SK-N-SH treated with all-trans-retinoic acid at 6 μM for 48 hours (cell line): Measurements from ENCODE around the gene HSD11B1.

Source experiments
- ATAC-seq: fragments of 200-7000 bp; cut with Tn5 transposase; 3 replicates; pipeline ENCODE4 v1.9.1; 2020; ENCODE audit warnings: mild to moderate bottlenecking, moderate library complexity
- ARNTL ChIP-seq: fragments of 450-650 bp; formaldehyde crosslinking; IDR thresholded peaks from 2 replicates; pipeline ENCODE4 v1.5.0; 2020; ENCODE audit warnings: low read depth, mild to moderate bottlenecking, moderate library complexity, borderline replicate concordance
- BACH2 ChIP-seq: fragments of 250-450 bp; sonication (Bioruptor Pico); IDR thresholded peaks from 2 replicates; pipeline ENCODE4 v1.9.0; 2021; ENCODE audit warnings: mild to moderate bottlenecking, borderline replicate concordance
- ESRRG ChIP-seq: fragments of 250-450 bp; sonication (Bioruptor Pico); IDR thresholded peaks from 2 replicates; pipeline ENCODE4 v1.6.1; 2021; ENCODE audit warnings: mild to moderate bottlenecking
- GLIS3 ChIP-seq: fragments of 250-450 bp; sonication (Bioruptor Pico); IDR thresholded peaks from 2 replicates; pipeline ENCODE4 v1.5.0; 2020; ENCODE audit warnings: mild to moderate bottlenecking, moderate library complexity
- OSR1 ChIP-seq: fragments of 250-450 bp; sonication (Bioruptor Pico); IDR thresholded peaks from 2 replicates; pipeline ENCODE4 v1.8.0; 2022; ENCODE audit warnings: moderate library complexity, mild to moderate bottlenecking, inconsistent platforms
- PPARA ChIP-seq: fragments of 250-450 bp; sonication (Bioruptor Pico); IDR thresholded peaks from 2 replicates; pipeline ENCODE4 v1.5.0; 2020; ENCODE audit warnings: mild to moderate bottlenecking, borderline replicate concordance
- SNAI2 ChIP-seq: fragments of 250-450 bp; sonication (Bioruptor Pico); IDR thresholded peaks from 2 replicates; pipeline ENCODE4 v1.5.0; 2020; ENCODE audit warnings: mild to moderate bottlenecking, moderate library complexity
- TCF4 ChIP-seq: fragments of 250-450 bp; sonication (Bioruptor Pico); IDR thresholded peaks from 2 replicates; pipeline ENCODE4 v1.8.0; 2021; ENCODE audit warnings: mild to moderate bottlenecking, moderate library complexity, borderline replicate concordance
- ZC3H10 ChIP-seq: fragments of 250-450 bp; sonication (Bioruptor Pico); IDR thresholded peaks from 2 replicates; pipeline ENCODE4 v1.5.1; 2021; ENCODE audit warnings: mild to moderate bottlenecking, moderate library complexity
- ZFP3 ChIP-seq: fragments of 250-450 bp; sonication (Bioruptor Pico); IDR thresholded peaks from 2 replicates; pipeline ENCODE4 v1.5.0; 2020; ENCODE audit warnings: mild to moderate bottlenecking, moderate library complexity
- ZFP30 ChIP-seq: fragments of 450-650 bp; formaldehyde crosslinking; IDR thresholded peaks from 2 replicates; pipeline ENCODE4 v1.5.0; 2022; ENCODE audit warnings: mild to moderate bottlenecking, moderate library complexity
- ZNF565 ChIP-seq: fragments of 450-650 bp; formaldehyde crosslinking; conservative IDR thresholded peaks from 2 replicates; pipeline ENCODE4 v1.5.0; 2020; ENCODE audit warnings: low read depth, mild to moderate bottlenecking, moderate library complexity
- ZNF70 ChIP-seq: fragments of 450-650 bp; formaldehyde crosslinking; IDR thresholded peaks from 2 replicates; pipeline ENCODE4 v1.5.0; 2020; ENCODE audit warnings: mild to moderate bottlenecking, moderate library complexity
- ZNF8 ChIP-seq: fragments of 450-650 bp; formaldehyde crosslinking; IDR thresholded peaks from 2 replicates; pipeline ENCODE4 v1.5.0; 2020; ENCODE audit warnings: mild to moderate bottlenecking, moderate library complexity
- TF ChIP-seq, protein P1 (sequence below): fragments of 250-450 bp; sonication (Bioruptor Pico); IDR thresholded peaks from 2 replicates; pipeline ENCODE4 v1.5.0; 2020; ENCODE audit warnings: mild to moderate bottlenecking, moderate library complexity
- TF ChIP-seq, protein P2 (sequence below): fragments of 250-450 bp; sonication (Bioruptor Pico); IDR thresholded peaks from 2 replicates; pipeline ENCODE4 v1.8.0; 2020; ENCODE audit warnings: mild to moderate bottlenecking, moderate library complexity, borderline replicate concordance
- TF ChIP-seq, protein P3 (sequence below): fragments of 250-450 bp; sonication (Bioruptor Pico); IDR thresholded peaks from 2 replicates; pipeline ENCODE4 v1.5.1; 2021; ENCODE audit warnings: mild to moderate bottlenecking, moderate library complexity
- TF ChIP-seq, protein P4 (sequence below): fragments of 250-450 bp; sonication (Bioruptor Pico); IDR thresholded peaks from 2 replicates; pipeline ENCODE4 v1.8.0; 2021; ENCODE audit warnings: low read depth, mild to moderate bottlenecking, moderate library complexity, borderline replicate concordance

HSD11B1 gene

DNA sequence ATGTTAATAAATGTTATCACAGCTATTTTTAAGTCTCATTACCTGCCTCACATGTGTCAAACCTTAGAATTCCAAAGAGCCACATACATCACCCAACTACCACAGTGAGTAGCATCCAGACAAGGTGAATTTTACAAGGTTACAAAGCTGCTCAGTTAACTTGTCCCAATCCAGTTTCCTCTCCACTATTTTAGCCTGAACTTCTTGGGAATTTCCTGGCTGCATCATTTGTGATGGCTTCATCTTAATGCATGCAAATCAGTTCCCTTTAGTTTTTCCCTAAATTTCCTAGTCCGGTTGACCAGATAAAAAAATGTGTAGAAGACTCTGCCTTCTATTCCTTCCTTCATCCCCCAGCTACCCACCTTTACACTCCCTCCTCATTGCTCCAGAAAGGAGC is 50.6 kb downstream of the HSD11B1 start:
- TF ChIP-seq, protein P1, sequence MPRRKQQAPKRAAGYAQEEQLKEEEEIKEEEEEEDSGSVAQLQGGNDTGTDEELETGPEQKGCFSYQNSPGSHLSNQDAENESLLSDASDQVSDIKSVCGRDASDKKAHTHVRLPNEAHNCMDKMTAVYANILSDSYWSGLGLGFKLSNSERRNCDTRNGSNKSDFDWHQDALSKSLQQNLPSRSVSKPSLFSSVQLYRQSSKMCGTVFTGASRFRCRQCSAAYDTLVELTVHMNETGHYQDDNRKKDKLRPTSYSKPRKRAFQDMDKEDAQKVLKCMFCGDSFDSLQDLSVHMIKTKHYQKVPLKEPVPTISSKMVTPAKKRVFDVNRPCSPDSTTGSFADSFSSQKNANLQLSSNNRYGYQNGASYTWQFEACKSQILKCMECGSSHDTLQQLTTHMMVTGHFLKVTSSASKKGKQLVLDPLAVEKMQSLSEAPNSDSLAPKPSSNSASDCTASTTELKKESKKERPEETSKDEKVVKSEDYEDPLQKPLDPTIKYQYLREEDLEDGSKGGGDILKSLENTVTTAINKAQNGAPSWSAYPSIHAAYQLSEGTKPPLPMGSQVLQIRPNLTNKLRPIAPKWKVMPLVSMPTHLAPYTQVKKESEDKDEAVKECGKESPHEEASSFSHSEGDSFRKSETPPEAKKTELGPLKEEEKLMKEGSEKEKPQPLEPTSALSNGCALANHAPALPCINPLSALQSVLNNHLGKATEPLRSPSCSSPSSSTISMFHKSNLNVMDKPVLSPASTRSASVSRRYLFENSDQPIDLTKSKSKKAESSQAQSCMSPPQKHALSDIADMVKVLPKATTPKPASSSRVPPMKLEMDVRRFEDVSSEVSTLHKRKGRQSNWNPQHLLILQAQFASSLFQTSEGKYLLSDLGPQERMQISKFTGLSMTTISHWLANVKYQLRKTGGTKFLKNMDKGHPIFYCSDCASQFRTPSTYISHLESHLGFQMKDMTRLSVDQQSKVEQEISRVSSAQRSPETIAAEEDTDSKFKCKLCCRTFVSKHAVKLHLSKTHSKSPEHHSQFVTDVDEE (CRISPR knock-in tag): no peak
- no peak for TF ChIP-seq ZNF70 (CRISPR knock-in tag)
- TF ChIP-seq ZNF565 (CRISPR knock-in tag): no peak
- no peak for TF ChIP-seq OSR1 (CRISPR knock-in tag)
- TF ChIP-seq TCF4 (CRISPR knock-in tag): no peak
- TF ChIP-seq, protein P2, sequence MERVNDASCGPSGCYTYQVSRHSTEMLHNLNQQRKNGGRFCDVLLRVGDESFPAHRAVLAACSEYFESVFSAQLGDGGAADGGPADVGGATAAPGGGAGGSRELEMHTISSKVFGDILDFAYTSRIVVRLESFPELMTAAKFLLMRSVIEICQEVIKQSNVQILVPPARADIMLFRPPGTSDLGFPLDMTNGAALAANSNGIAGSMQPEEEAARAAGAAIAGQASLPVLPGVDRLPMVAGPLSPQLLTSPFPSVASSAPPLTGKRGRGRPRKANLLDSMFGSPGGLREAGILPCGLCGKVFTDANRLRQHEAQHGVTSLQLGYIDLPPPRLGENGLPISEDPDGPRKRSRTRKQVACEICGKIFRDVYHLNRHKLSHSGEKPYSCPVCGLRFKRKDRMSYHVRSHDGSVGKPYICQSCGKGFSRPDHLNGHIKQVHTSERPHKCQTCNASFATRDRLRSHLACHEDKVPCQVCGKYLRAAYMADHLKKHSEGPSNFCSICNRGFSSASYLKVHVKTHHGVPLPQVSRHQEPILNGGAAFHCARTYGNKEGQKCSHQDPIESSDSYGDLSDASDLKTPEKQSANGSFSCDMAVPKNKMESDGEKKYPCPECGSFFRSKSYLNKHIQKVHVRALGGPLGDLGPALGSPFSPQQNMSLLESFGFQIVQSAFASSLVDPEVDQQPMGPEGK (CRISPR knock-in tag): no peak
- no peak for TF ChIP-seq ESRRG (CRISPR knock-in tag)
- no peak for TF ChIP-seq SNAI2 (CRISPR knock-in tag)
- TF ChIP-seq, protein P3, sequence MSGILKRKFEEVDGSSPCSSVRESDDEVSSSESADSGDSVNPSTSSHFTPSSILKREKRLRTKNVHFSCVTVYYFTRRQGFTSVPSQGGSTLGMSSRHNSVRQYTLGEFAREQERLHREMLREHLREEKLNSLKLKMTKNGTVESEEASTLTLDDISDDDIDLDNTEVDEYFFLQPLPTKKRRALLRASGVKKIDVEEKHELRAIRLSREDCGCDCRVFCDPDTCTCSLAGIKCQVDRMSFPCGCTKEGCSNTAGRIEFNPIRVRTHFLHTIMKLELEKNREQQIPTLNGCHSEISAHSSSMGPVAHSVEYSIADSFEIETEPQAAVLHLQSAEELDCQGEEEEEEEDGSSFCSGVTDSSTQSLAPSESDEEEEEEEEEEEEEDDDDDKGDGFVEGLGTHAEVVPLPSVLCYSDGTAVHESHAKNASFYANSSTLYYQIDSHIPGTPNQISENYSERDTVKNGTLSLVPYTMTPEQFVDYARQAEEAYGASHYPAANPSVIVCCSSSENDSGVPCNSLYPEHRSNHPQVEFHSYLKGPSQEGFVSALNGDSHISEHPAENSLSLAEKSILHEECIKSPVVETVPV: no peak
- no peak for TF ChIP-seq ARNTL
- TF ChIP-seq ZFP3 (CRISPR knock-in tag): no peak
- no peak for TF ChIP-seq GLIS3 (CRISPR knock-in tag)
- TF ChIP-seq ZFP30 (CRISPR knock-in tag): no peak

DNA sequence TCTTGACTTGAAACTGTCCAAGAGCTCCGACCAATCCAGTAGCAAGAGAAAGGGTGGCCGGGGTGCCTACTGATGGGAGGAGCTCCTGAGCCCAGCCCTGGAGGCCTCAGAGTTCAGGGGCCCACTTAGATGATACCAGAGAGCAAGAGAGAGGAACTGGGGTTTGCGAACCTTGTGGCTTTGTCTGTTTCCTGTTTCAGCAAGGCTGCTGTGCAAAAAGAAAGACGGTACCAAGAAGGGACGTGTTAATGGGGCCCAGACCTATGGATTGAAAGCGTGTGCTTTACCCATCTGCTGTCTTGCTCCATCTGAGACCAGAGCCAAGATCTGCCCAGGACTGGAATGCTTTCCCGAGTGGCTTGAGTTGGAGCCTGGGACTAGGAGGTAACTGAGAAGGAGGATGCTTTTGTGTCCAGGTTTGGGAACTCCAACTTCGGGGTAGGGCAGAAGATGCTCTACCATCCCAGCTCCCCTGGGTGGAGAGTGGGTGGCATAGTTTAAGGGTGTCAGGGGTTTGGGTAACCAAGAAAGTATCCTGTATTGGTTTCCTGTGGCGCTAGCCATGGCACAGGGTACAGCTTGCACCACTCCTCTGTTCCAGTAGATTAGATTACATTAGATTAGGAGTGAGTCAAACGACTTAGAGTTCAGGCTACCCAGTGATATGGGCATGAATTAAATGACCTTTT is 51.4 kb downstream of the HSD11B1 start, which contains the start of gene TRAF3IP3:
Gene TRAF3IP3, plus strand, starts transcription at position 128 of the 689 bp plus-strand sequence. CDS start 3,987 bp downstream, outside the sequence.
- TF ChIP-seq, protein P1 (CRISPR knock-in tag): no peak
- TF ChIP-seq SNAI2 (CRISPR knock-in tag) (no peak), TCF4 (CRISPR knock-in tag) (no peak), ZC3H10 (CRISPR knock-in tag) (no peak), PPARA (CRISPR knock-in tag) (no peak), ZNF8 (CRISPR knock-in tag) (no peak), ZNF70 (CRISPR knock-in tag) (no peak), BACH2 (CRISPR knock-in tag) (no peak), ESRRG (CRISPR knock-in tag) (no peak)
- TF ChIP-seq, protein P2 (CRISPR knock-in tag): no peak
- TF ChIP-seq, protein P4, sequence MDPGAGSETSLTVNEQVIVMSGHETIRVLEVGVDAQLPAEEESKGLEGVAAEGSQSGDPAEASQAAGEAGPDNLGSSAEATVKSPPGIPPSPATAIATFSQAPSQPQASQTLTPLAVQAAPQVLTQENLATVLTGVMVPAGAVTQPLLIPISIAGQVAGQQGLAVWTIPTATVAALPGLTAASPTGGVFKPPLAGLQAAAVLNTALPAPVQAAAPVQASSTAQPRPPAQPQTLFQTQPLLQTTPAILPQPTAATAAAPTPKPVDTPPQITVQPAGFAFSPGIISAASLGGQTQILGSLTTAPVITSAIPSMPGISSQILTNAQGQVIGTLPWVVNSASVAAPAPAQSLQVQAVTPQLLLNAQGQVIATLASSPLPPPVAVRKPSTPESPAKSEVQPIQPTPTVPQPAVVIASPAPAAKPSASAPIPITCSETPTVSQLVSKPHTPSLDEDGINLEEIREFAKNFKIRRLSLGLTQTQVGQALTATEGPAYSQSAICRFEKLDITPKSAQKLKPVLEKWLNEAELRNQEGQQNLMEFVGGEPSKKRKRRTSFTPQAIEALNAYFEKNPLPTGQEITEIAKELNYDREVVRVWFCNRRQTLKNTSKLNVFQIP (CRISPR knock-in tag): no peak

More for the DNA sequence above, 50.6 kb downstream of the HSD11B1 start:
- ATAC-seq: no peak

More for the DNA sequence above, 51.4 kb downstream of the HSD11B1 start, which contains the start of gene TRAF3IP3:
- ATAC-seq: no peak
